Hepatocyte (in vitro differentiated cells): ENCODE measurements around the gene MTERF4.

Experiments used
- CTCF ChIP-seq: fragments of 200-600 bp; sonication (generic); IDR thresholded peaks from 2 replicates; pipeline ENCODE4 v1.5.1; 2016; ENCODE audit warnings: antibody characterized with exemption, mild to moderate bottlenecking; ENCODE audit not compliant: poor library complexity
- EZH2 ChIP-seq: fragments of 200-600 bp; sonication (generic); IDR thresholded peaks from 2 replicates; pipeline ENCODE4 v1.6.1; 2016; ENCODE audit warnings: antibody characterized with exemption, mild to moderate bottlenecking, borderline replicate concordance
- EZH2phosphoT487 ChIP-seq: fragments of 200-600 bp; sonication (generic); IDR thresholded peaks from one replicate; pipeline ENCODE4 v1.6.1; 2018; ENCODE audit warnings: antibody characterized with exemption, mild to moderate bottlenecking, low read depth, moderate library complexity; ENCODE audit not compliant: unreplicated experiment, severe bottlenecking

- TF ChIP-seq CTCF (no peak), EZH2 (no peak), EZH2phosphoT487 (no peak)
These were observed 54.7 kb downstream of the MTERF4 start for GRCh38 chr2:241047253-241048010.
